Liver (tissue), 9 donors: ENCODE data around the gene OLIG1. TPM values are rescaled to one million over a fixed set of nuclear protein-coding genes. Genes with fewer than 3 reads are reported as not detected.

Experiments
- DNase-seq: peaks from one replicate; pipeline ENCODE4 v3.0.0-alpha.2; 2017; ENCODE audit warnings: low spot score
- H3K27ac ChIP-seq, 2 donors: one replicate each; pipeline ENCODE4 v1.7.0; 2013; ENCODE audit warnings: inconsistent platforms in 2 of 2, low read length in 2 of 2, control low read depth in 1 of 2, low read depth in 1 of 2, mild to moderate bottlenecking in 1 of 2
- H3K27me3 ChIP-seq, 4 donors: one replicate each; pipeline versions ENCODE4 v1.6.1 to v1.7.0; 2013; ENCODE audit warnings: low read length in 3 of 4, inconsistent platforms in 1 of 4, mild to moderate bottlenecking in 1 of 4, moderate library complexity in 1 of 4; ENCODE audit not compliant: control insufficient read depth in 4 of 4, insufficient read depth in 4 of 4
- H3K36me3 ChIP-seq, 4 donors: one replicate each; pipeline versions ENCODE4 v1.6.1 to v1.7.0; 2013; ENCODE audit warnings: low read length in 3 of 4, mild to moderate bottlenecking in 3 of 4, low read depth in 1 of 4, moderate library complexity in 1 of 4; ENCODE audit not compliant: control insufficient read depth in 4 of 4, insufficient read depth in 3 of 4
- H3K4me1 ChIP-seq, 4 donors: one replicate each; pipeline versions ENCODE4 v1.6.1 to v1.7.0; 2013; ENCODE audit warnings: low read length in 3 of 4, mild to moderate bottlenecking in 3 of 4, moderate library complexity in 1 of 4; ENCODE audit not compliant: control insufficient read depth in 4 of 4, insufficient read depth in 4 of 4
- H3K4me3 ChIP-seq, 3 donors: one replicate each; pipeline versions ENCODE4 v1.6.1 to v1.7.0; 2013; ENCODE audit warnings: low read length in 3 of 3, control low read depth in 1 of 3, low read depth in 1 of 3, mild to moderate bottlenecking in 1 of 3
- H3K9ac ChIP-seq, 2 donors: one replicate each; pipeline ENCODE4 v1.7.0; 2013; ENCODE audit warnings: low read length in 2 of 2, mild to moderate bottlenecking in 2 of 2, moderate library complexity in 2 of 2, control low read depth in 1 of 2, low read depth in 1 of 2
- H3K9me3 ChIP-seq, 4 donors: one replicate each; pipeline versions ENCODE4 v1.6.1 to v1.7.0; 2013; ENCODE audit warnings: low read length in 3 of 4; ENCODE audit not compliant: control insufficient read depth in 4 of 4
- ATF3 ChIP-seq: IDR thresholded peaks from 2 replicates; pipeline ENCODE4 v1.6.1; 2016; ENCODE audit warnings: antibody characterized with exemption
- CTCF ChIP-seq: fragments of 150-350 bp; IDR thresholded peaks from 2 replicates; pipeline ENCODE4 v1.5.1; 2017; ENCODE audit warnings: improper control_type of control experiment, low read depth, low read length; ENCODE audit not compliant: missing input control
- EGR1 ChIP-seq, 2 donors: IDR thresholded peaks; 2 replicates each; pipeline ENCODE4 v1.6.1; 2016 to 2018; ENCODE audit warnings: antibody characterized with exemption in 2 of 2, low read depth in 2 of 2
- FOXA1 ChIP-seq: IDR thresholded peaks from 2 replicates; pipeline ENCODE4 v1.6.1; 2016; ENCODE audit warnings: antibody characterized with exemption
- FOXA2 ChIP-seq: IDR thresholded peaks from 2 replicates; pipeline ENCODE4 v1.6.1; 2016; ENCODE audit warnings: antibody characterized with exemption
- GABPA ChIP-seq, 2 donors: IDR thresholded peaks in 1 of 2; conservative IDR thresholded peaks in 1 of 2; 2 replicates each; pipeline ENCODE4 v1.6.1; 2016; ENCODE audit warnings: antibody characterized with exemption in 2 of 2, mild to moderate bottlenecking in 1 of 2, moderate library complexity in 1 of 2
- HNF4A ChIP-seq, 2 donors: conservative IDR thresholded peaks; 2 replicates each; pipeline ENCODE4 v1.6.1; 2016; ENCODE audit warnings: antibody characterized with exemption in 2 of 2, mild to moderate bottlenecking in 2 of 2
- HNF4G ChIP-seq: IDR thresholded peaks from 2 replicates; pipeline ENCODE4 v1.6.1; 2016; ENCODE audit warnings: antibody characterized with exemption
- JUND ChIP-seq, 2 donors: IDR thresholded peaks; 2 replicates each; pipeline ENCODE4 v1.6.1; 2016; ENCODE audit warnings: antibody characterized with exemption in 2 of 2
- NR2F2 ChIP-seq: IDR thresholded peaks from 2 replicates; pipeline ENCODE4 v1.6.1; 2016; ENCODE audit warnings: antibody characterized with exemption
- RAD21 ChIP-seq, 2 donors: IDR thresholded peaks; 2 replicates each; pipeline ENCODE4 v1.6.1; 2016; ENCODE audit warnings: antibody characterized with exemption in 2 of 2, mild to moderate bottlenecking in 2 of 2
- REST ChIP-seq: IDR thresholded peaks from 2 replicates; pipeline ENCODE4 v1.6.1; 2016; ENCODE audit warnings: antibody characterized with exemption, mild to moderate bottlenecking
- RXRA ChIP-seq, 2 donors: IDR thresholded peaks; 2 replicates each; pipeline ENCODE4 v1.6.1; 2017 to 2018; ENCODE audit warnings: antibody characterized with exemption in 2 of 2, mild to moderate bottlenecking in 1 of 2
- SP1 ChIP-seq: IDR thresholded peaks from 2 replicates; pipeline ENCODE4 v1.6.1; 2018; ENCODE audit warnings: antibody characterized with exemption, mild to moderate bottlenecking
- TAF1 ChIP-seq: conservative IDR thresholded peaks from 2 replicates; pipeline ENCODE4 v1.6.1; 2016; ENCODE audit warnings: antibody characterized with exemption, mild to moderate bottlenecking
- YY1 ChIP-seq: IDR thresholded peaks from 2 replicates; pipeline ENCODE4 v1.6.1; 2016; ENCODE audit warnings: antibody characterized with exemption, mild to moderate bottlenecking
- ZBTB33 ChIP-seq: IDR thresholded peaks from 2 replicates; pipeline ENCODE4 v1.6.1; 2016; ENCODE audit warnings: antibody characterized with exemption
- WGBS: extraction: QIAGEN DNeasy Blood & Tissue Kit; methylation state at CpG from one replicate; pipeline ENCODE4 v1.1.7; 2013; 5-methylcytosine and 5-hydroxymethylcytosine counted together
- polyA plus RNA-seq, 2 donors: library from polyadenylated mRNA; stranded (reverse) in 1 of 2; unstranded in 1 of 2; fragments of 200-250 nt in 1 of 2; fragments of >200 nt in 1 of 2; fragmentation: Nextera tagmentation in 1 of 2; extraction: Ambion mirVana in 1 of 2; gene quantifications; one replicate each; pipeline versions ENCODE4 v1.2.1 to v1.2.3, GENCODE V29; 2013 to 2015
- total RNA-seq, 2 donors: library from RNA; depleted of rRNA; stranded (reverse); fragments of >200 nt; gene quantifications; one replicate each; pipeline ENCODE4 v1.2.3, GENCODE V29; 2014
- donor health status: healthy.
- donor health status: healthy.
- donor health status: healthy.
- donor health status: healthy.
- donor health status: healthy.

OLIG1 gene
- total and polyA plus RNA-seq, 4 donors = 0.19 TPM; not detected in 3

GRCh38 chr21:33025489-33026442 lies 44.2 kb upstream of the OLIG1 start, which contains the start of gene OLIG2:
Gene OLIG2 (plus strand): TSS chr21:33025935. CDS start chr21:33026863, 928 bp downstream.
- TF ChIP-seq RXRA (IDR thresholded peaks at IDR 0.05) (no peak), YY1 (no peak), GABPA (IDR thresholded peaks at IDR 0.05 in 1 of 2, conservative IDR thresholded peaks at IDR 0.05 in 1 of 2) (no peak), HNF4G (no peak), ATF3 (no peak), SP1 (no peak), ZBTB33 (no peak), FOXA2 (no peak), TAF1 (no peak), HNF4A (conservative IDR thresholded peaks at IDR 0.05) (no peak), CTCF (no peak), EGR1 (IDR thresholded peaks at IDR 0.05; ENCODE audit: low read depth in 2 of 2) (no peak), FOXA1 (no peak), JUND (IDR thresholded peaks at IDR 0.05) (no peak), REST (no peak), RAD21 (IDR thresholded peaks at IDR 0.05) (no peak), NR2F2 (no peak)

More at GRCh38 chr21:33025489-33026442, 44.2 kb upstream of the OLIG1 start, which contains the start of gene OLIG2:
- 4% methylated on average over 59 of the region's 59 CpGs for WGBS
- Histone ChIP-seq H3K9me3 (peaks cover 0 to 2% (median 0%) of the 10 kb centered on the region in 4 donors), H3K27me3 (peaks cover 14 to 38% (median 28%) of the 10 kb centered on the region in 4 donors), H3K9ac (no peak within 1 kb of the TSS), H3K36me3 (no peaks in the 10 kb centered on the region), H3K27ac (no peak within 1 kb of the TSS), H3K4me1 (peaks cover 3 to 34% (median 14%) of the 10 kb centered on the region in 4 donors), H3K4me3 (no peak within 1 kb of the TSS)
- DNase-seq = no peak
